Measurements from ENCODE around the gene RP2. TPM values are rescaled to one million over a fixed set of nuclear protein-coding genes. Genes with fewer than 3 reads are reported as not detected.

The RP2 gene
- total and polyA plus RNA-seq, 2 of the 8 experiments (the other 6 are each of a cell fraction or from before 2014, with no cell fraction given), result 2.2 to 6.9 TPM

GRCh38 chrX:46844913-46845312 is 8.1 kb downstream of the RP2 start (continued):
- TF ChIP-seq CHD7 (IDR thresholded peaks at IDR 0.05; ENCODE audit: insufficient replicate concordance, low read length), result no peak
- TF ChIP-seq RAD21 (IDR thresholded peaks at IDR 0.05 in 1 of 2, conservative IDR thresholded peaks at IDR 0.05 in 1 of 2; ENCODE audit: low read depth in 2 of 2, low read length in 2 of 2), result no peak
- TF ChIP-seq CREB1 (IDR thresholded peaks at IDR 0.05), result no peak
- TF ChIP-seq, protein P1, sequence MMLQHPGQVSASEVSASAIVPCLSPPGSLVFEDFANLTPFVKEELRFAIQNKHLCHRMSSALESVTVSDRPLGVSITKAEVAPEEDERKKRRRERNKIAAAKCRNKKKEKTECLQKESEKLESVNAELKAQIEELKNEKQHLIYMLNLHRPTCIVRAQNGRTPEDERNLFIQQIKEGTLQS (IDR thresholded peaks at IDR 0.05; ENCODE audit: insufficient read depth, low read depth, low read length), result no peak
- TF ChIP-seq GTF2F1 (IDR thresholded peaks at IDR 0.05; ENCODE audit: borderline replicate concordance, low read depth, low read length), result no peak
- TF ChIP-seq CTBP2 (IDR thresholded peaks at IDR 0.05; ENCODE audit: borderline replicate concordance, insufficient read depth, insufficient read length, low read length), result no peak
- no peak for TF ChIP-seq POU5F1 (IDR thresholded peaks at IDR 0.05; ENCODE audit: low read depth, low read length)
- no peak for TF ChIP-seq CBX5 (IDR thresholded peaks at IDR 0.05; ENCODE audit: low read depth, low read length)
- no peak for TF ChIP-seq SIN3A (conservative IDR thresholded peaks at IDR 0.05 in 1 of 2, IDR thresholded peaks at IDR 0.05 in 1 of 2; ENCODE audit: low read depth in 1 of 2, low read length in 2 of 2)
- TF ChIP-seq YY1 (IDR thresholded peaks at IDR 0.05; ENCODE audit: low read depth, low read length), result no peak
